HepG2 (cell line): ENCODE results near the gene SH3YL1. TPM values are rescaled to one million over a fixed set of nuclear protein-coding genes. Genes with fewer than 3 reads are reported as not detected.

Source experiments
- ATF3 ChIP-seq: sonication (generic); formaldehyde crosslinking; IDR thresholded peaks from 2 replicates; pipeline ENCODE4 v1.4.0; 2020; ENCODE audit warnings: missing genetic modification reagents
- DNMT1 ChIP-seq: sonication (generic); formaldehyde crosslinking; IDR thresholded peaks from 2 replicates; pipeline ENCODE4 v1.5.1; 2020; ENCODE audit warnings: mild to moderate bottlenecking, missing genetic modification reagents
- FOXO1 ChIP-seq: sonication (generic); formaldehyde crosslinking; IDR thresholded peaks from 2 replicates; pipeline ENCODE4 v1.4.0; 2020; ENCODE audit warnings: missing genetic modification reagents
- GPN1 ChIP-seq: sonication (generic); formaldehyde crosslinking; IDR thresholded peaks from 2 replicates; pipeline ENCODE4 v1.5.1; 2020; ENCODE audit warnings: missing genetic modification reagents, borderline replicate concordance
- NR3C1 ChIP-seq: sonication (generic); formaldehyde crosslinking; IDR thresholded peaks from 2 replicates; pipeline ENCODE4 v1.4.0; 2020; ENCODE audit warnings: missing genetic modification reagents
- PHF20 ChIP-seq: sonication (generic); formaldehyde crosslinking; IDR thresholded peaks from 2 replicates; pipeline ENCODE4 v1.5.0; 2020; ENCODE audit warnings: mild to moderate bottlenecking, missing genetic modification reagents
- PHF5A ChIP-seq: IDR thresholded peaks from one replicate; pipeline ENCODE4 v1.6.1; 2018; ENCODE audit warnings: low read depth, missing genetic modification reagents; ENCODE audit not compliant: unreplicated experiment
- REL ChIP-seq: sonication (generic); formaldehyde crosslinking; conservative IDR thresholded peaks from 2 replicates; pipeline ENCODE4 v1.8.0; 2022; ENCODE audit warnings: mild to moderate bottlenecking, missing genetic modification reagents, moderate library complexity
- RFXAP ChIP-seq: sonication (generic); formaldehyde crosslinking; IDR thresholded peaks from 2 replicates; pipeline ENCODE4 v1.4.0; 2020; ENCODE audit warnings: missing genetic modification reagents, borderline replicate concordance
- SMAD3 ChIP-seq: sonication (generic); formaldehyde crosslinking; IDR thresholded peaks from 2 replicates; pipeline ENCODE4 v1.4.0; 2020; ENCODE audit warnings: missing genetic modification reagents
- SOX6 ChIP-seq, 2 experiments: fragments of 450-650 bp in 1 of 2; sonication (generic) in 1 of 2; formaldehyde crosslinking in 1 of 2; IDR thresholded peaks; 2 replicates each; pipeline versions ENCODE4 v1.4.0 to v1.6.1; 2017 to 2020; ENCODE audit warnings: antibody characterized with exemption in 1 of 2, mild to moderate bottlenecking in 1 of 2, missing genetic modification reagents in 1 of 2
- SP1 ChIP-seq, 2 experiments: fragments of 450-650 bp in 1 of 2; sonication (generic) in 1 of 2; formaldehyde crosslinking in 1 of 2; IDR thresholded peaks; 2 replicates each; pipeline versions ENCODE4 v1.4.0 to v1.6.1; 2016 to 2020; ENCODE audit warnings: missing genetic modification reagents in 1 of 2
- THAP11 ChIP-seq: IDR thresholded peaks from 2 replicates; pipeline ENCODE4 v1.6.1; 2016; ENCODE audit warnings: missing biosample characterization, missing genetic modification reagents
- ZBTB21 ChIP-seq: sonication (generic); formaldehyde crosslinking; IDR thresholded peaks from 2 replicates; pipeline ENCODE4 v1.4.0; 2020; ENCODE audit warnings: missing genetic modification reagents
- ZBTB34 ChIP-seq: sonication (generic); formaldehyde crosslinking; IDR thresholded peaks from 2 replicates; pipeline ENCODE4 v1.8.0; 2022; ENCODE audit warnings: mild to moderate bottlenecking, missing genetic modification reagents
- ZNF180 ChIP-seq: sonication (generic); formaldehyde crosslinking; IDR thresholded peaks from 2 replicates; pipeline ENCODE4 v1.4.0; 2020; ENCODE audit warnings: low read depth, missing genetic modification reagents, borderline replicate concordance
- ZNF205 ChIP-seq: IDR thresholded peaks from 2 replicates; pipeline ENCODE4 v1.6.1; 2018; ENCODE audit warnings: missing biosample characterization, missing genetic modification reagents
- ZNF230 ChIP-seq: sonication (generic); formaldehyde crosslinking; IDR thresholded peaks from 2 replicates; pipeline ENCODE4 v1.4.0; 2020; ENCODE audit warnings: mild to moderate bottlenecking, missing genetic modification reagents
- ZNF232 ChIP-seq: sonication (generic); formaldehyde crosslinking; IDR thresholded peaks from 2 replicates; pipeline ENCODE4 v1.4.0; 2020; ENCODE audit warnings: missing genetic modification reagents, borderline replicate concordance
- ZNF331 ChIP-seq: sonication (generic); formaldehyde crosslinking; IDR thresholded peaks from 2 replicates; pipeline ENCODE4 v1.4.0; 2020; ENCODE audit warnings: missing genetic modification reagents
- ZNF512 ChIP-seq: sonication (generic); formaldehyde crosslinking; IDR thresholded peaks from 2 replicates; pipeline ENCODE4 v1.4.0; 2020; ENCODE audit warnings: mild to moderate bottlenecking, missing genetic modification reagents
- polyA plus RNA-seq, 8 experiments: library from polyadenylated mRNA; depleted of rRNA in 3 of 8; stranded (reverse) in 7 of 8; unstranded in 1 of 8; fragments of >200 nt; fragmentation: Illumina TruSeq in 4 of 8; extraction: Trizol in 4 of 8; gene quantifications; 2 replicates each; pipeline versions ENCODE4 v1.2.1 to v1.2.3, GENCODE V29; 2011 to 2016; ENCODE audit warnings: low read depth in 4 of 8, missing spikeins in 1 of 8, mixed read lengths in 1 of 8; ENCODE audit not compliant: insufficient read depth in 1 of 8
- total RNA-seq, 5 experiments: library from RNA; depleted of rRNA; stranded (reverse); fragments of >200 nt; fragmentation: Illumina TruSeq; extraction: Trizol; gene quantifications; 2 replicates each; pipeline ENCODE4 v1.2.3, GENCODE V29; 2016; ENCODE audit warnings: low read depth in 1 of 5
- TF ChIP-seq, protein P1 (sequence below): sonication (generic); formaldehyde crosslinking; conservative IDR thresholded peaks from 2 replicates; pipeline ENCODE4 v1.4.0; 2020; ENCODE audit warnings: missing genetic modification reagents
- TF ChIP-seq, protein P2 (sequence below): IDR thresholded peaks from 2 replicates; pipeline ENCODE4 v1.6.1; 2016; ENCODE audit warnings: low read depth, borderline replicate concordance
- TF ChIP-seq, protein P3 (sequence below): conservative IDR thresholded peaks from 2 replicates; pipeline ENCODE4 v1.6.1; 2018; ENCODE audit warnings: missing genetic modification reagents

SH3YL1 gene
- total and polyA plus RNA-seq, 2 of the 13 experiments (the other 11 are each of a cell fraction or from before 2014, with no cell fraction given), result 13.0 to 48.2 TPM

GRCh38 chr2:289362-290089, 25.7 kb upstream of the SH3YL1 start (continued):
- TF ChIP-seq ZNF230 (CRISPR knock-in tag) (no peak), SP1 (IDR thresholded peaks at IDR 0.05) (no peak), SP1 (CRISPR knock-in tag; IDR thresholded peaks at IDR 0.05) (no peak), ATF3 (CRISPR knock-in tag) (no peak), THAP11 (CRISPR knock-in tag) (peak; percentile 5; the same call in 1 of the 2 replicates), ZNF180 (CRISPR knock-in tag) (no peak), ZNF331 (CRISPR knock-in tag) (no peak), GPN1 (no peak), ZBTB21 (CRISPR knock-in tag) (no peak), ZBTB34 (no peak), PHF20 (CRISPR knock-in tag) (no peak), FOXO1 (CRISPR knock-in tag) (no peak), SOX6 (IDR thresholded peaks at IDR 0.05) (no peak), SOX6 (CRISPR knock-in tag; IDR thresholded peaks at IDR 0.05) (peak; percentile 7; the same call in 1 of the 2 replicates), ZNF232 (no peak), DNMT1 (CRISPR knock-in tag) (no peak), NR3C1 (no peak), SMAD3 (CRISPR knock-in tag) (no peak), ZNF205 (no peak), ZNF512 (CRISPR knock-in tag) (no peak), RFXAP (no peak), REL (CRISPR knock-in tag) (no peak), PHF5A (CRISPR knock-in tag) (no peak)
- TF ChIP-seq, protein P1, sequence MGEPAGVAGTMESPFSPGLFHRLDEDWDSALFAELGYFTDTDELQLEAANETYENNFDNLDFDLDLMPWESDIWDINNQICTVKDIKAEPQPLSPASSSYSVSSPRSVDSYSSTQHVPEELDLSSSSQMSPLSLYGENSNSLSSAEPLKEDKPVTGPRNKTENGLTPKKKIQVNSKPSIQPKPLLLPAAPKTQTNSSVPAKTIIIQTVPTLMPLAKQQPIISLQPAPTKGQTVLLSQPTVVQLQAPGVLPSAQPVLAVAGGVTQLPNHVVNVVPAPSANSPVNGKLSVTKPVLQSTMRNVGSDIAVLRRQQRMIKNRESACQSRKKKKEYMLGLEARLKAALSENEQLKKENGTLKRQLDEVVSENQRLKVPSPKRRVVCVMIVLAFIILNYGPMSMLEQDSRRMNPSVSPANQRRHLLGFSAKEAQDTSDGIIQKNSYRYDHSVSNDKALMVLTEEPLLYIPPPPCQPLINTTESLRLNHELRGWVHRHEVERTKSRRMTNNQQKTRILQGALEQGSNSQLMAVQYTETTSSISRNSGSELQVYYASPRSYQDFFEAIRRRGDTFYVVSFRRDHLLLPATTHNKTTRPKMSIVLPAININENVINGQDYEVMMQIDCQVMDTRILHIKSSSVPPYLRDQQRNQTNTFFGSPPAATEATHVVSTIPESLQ (CRISPR knock-in tag), result no peak
- TF ChIP-seq, protein P2, sequence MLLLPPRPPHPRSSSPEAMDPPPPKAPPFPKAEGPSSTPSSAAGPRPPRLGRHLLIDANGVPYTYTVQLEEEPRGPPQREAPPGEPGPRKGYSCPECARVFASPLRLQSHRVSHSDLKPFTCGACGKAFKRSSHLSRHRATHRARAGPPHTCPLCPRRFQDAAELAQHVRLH, result no peak
- TF ChIP-seq, protein P3, sequence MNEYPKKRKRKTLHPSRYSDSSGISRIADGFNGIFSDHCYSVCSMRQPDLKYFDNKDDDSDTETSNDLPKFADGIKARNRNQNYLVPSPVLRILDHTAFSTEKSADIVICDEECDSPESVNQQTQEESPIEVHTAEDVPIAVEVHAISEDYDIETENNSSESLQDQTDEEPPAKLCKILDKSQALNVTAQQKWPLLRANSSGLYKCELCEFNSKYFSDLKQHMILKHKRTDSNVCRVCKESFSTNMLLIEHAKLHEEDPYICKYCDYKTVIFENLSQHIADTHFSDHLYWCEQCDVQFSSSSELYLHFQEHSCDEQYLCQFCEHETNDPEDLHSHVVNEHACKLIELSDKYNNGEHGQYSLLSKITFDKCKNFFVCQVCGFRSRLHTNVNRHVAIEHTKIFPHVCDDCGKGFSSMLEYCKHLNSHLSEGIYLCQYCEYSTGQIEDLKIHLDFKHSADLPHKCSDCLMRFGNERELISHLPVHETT (CRISPR knock-in tag), result no peak
